Measurements from ENCODE around the gene SLC25A13.

The SLC25A13 gene

DNA sequence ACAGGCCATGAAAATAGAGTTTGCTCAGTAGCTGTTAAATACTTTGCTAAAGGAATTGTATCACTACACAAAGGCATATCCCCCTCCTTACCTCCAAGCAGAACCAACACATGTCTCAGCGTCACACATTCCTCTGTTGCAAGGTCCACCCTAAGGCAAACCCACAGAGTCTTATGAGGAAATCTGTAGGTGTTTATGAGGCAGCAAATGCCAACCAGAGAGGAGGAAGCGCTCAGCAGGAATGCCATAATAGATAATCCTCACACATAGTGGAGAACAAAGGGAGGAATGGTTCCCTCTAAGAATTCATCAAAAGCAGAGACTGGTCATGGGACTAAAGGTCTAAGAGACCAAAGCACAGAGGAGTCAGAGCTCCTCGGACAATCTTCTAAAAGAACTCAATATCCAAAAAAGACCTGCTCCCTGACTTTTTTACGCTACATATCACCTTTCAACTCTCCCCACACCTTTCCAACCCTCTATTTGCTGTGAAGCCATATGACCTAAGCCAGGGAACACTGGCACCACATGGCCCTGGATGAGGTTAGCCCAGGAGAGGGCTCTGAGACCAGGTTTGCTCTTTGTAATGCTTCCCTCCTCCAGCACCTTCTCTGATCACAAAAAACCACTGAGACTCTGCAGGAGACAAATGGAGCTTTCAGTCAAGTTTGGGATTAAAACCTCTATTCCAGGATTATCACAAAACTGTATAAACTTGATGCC is 7.3 kb downstream of the SLC25A13 start:
- TF ChIP-seq POLR2AphosphoS5 (IDR thresholded peaks at IDR 0.05; ENCODE audit: low read depth, low read length) (no peak), POLR2A (IDR thresholded peaks at IDR 0.05; ENCODE audit: low read depth, low read length) (no peak), SPI1 (IDR thresholded peaks at IDR 0.05; ENCODE audit: low read depth, low read length) (no peak), PAX5 (IDR thresholded peaks at IDR 0.05; ENCODE audit: insufficient read depth, low read length, severe bottlenecking) (no peak), POU2F2 (IDR thresholded peaks at IDR 0.05; ENCODE audit: low read depth, low read length) (no peak), TAF1 (IDR thresholded peaks at IDR 0.05; ENCODE audit: low read depth, low read length) (no peak)
- no peak for FAIRE-seq
- no peak for DNase-seq (ENCODE audit: insufficient read length, low spot score)

GRCh38 chr7:96313940-96314339 is 8.0 kb downstream of the SLC25A13 start:
- FAIRE-seq, result no peak
- no peak for DNase-seq (ENCODE audit: insufficient read length, low spot score)
- TF ChIP-seq POLR2AphosphoS5 (IDR thresholded peaks at IDR 0.05; ENCODE audit: low read depth, low read length) (no peak), POU2F2 (IDR thresholded peaks at IDR 0.05; ENCODE audit: low read depth, low read length) (no peak), SPI1 (IDR thresholded peaks at IDR 0.05; ENCODE audit: low read depth, low read length) (no peak), POLR2A (IDR thresholded peaks at IDR 0.05; ENCODE audit: low read depth, low read length) (no peak), TAF1 (IDR thresholded peaks at IDR 0.05; ENCODE audit: low read depth, low read length) (no peak), PAX5 (IDR thresholded peaks at IDR 0.05; ENCODE audit: insufficient read depth, low read length, severe bottlenecking) (no peak)

- DNase-seq (ENCODE audit: insufficient read length, low spot score) (no peak), FAIRE-seq (no peak)
- TF ChIP-seq POU2F2 (IDR thresholded peaks at IDR 0.05; ENCODE audit: low read depth, low read length) (no peak), POLR2A (IDR thresholded peaks at IDR 0.05; ENCODE audit: low read depth, low read length) (no peak), PAX5 (IDR thresholded peaks at IDR 0.05; ENCODE audit: insufficient read depth, low read length, severe bottlenecking) (no peak), TAF1 (IDR thresholded peaks at IDR 0.05; ENCODE audit: low read depth, low read length) (no peak), POLR2AphosphoS5 (IDR thresholded peaks at IDR 0.05; ENCODE audit: low read depth, low read length) (no peak), SPI1 (IDR thresholded peaks at IDR 0.05; ENCODE audit: low read depth, low read length) (no peak)
Observed at GRCh38 chr7:96312502-96312901, 9.4 kb downstream of the SLC25A13 start.

DNA sequence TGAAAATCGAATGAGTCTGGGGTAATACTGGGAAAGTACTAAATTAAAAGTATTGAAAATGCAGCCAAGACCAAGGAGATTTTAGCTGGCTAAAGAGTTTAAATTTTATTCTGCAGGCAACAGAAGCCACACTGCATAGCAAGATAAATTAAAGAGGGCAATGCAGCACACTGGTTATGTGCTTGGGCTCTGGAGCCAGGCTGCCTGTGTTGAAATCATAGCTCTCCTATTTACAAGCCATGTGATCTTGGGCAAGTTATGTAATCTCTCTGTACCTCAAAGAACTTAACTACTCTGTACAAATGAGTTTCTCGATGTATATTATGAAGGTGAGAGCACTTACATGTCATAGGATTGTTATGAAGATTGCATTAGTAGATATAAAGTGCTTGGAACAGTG is 9.9 kb downstream of the SLC25A13 start:
- DNase-seq (ENCODE audit: insufficient read length, low spot score), result no peak
- TF ChIP-seq PAX5 (IDR thresholded peaks at IDR 0.05; ENCODE audit: insufficient read depth, low read length, severe bottlenecking) (no peak), POLR2AphosphoS5 (IDR thresholded peaks at IDR 0.05; ENCODE audit: low read depth, low read length) (no peak), SPI1 (IDR thresholded peaks at IDR 0.05; ENCODE audit: low read depth, low read length) (no peak), POLR2A (IDR thresholded peaks at IDR 0.05; ENCODE audit: low read depth, low read length) (no peak)
- FAIRE-seq, result no peak

GRCh38 chr7:96310110-96310509 is 11.8 kb downstream of the SLC25A13 start:
- DNase-seq (ENCODE audit: insufficient read length, low spot score) (no peak), FAIRE-seq (no peak)
- TF ChIP-seq POLR2AphosphoS5 (IDR thresholded peaks at IDR 0.05; ENCODE audit: low read depth, low read length) (no peak), TAF1 (IDR thresholded peaks at IDR 0.05; ENCODE audit: low read depth, low read length) (no peak), POLR2A (IDR thresholded peaks at IDR 0.05; ENCODE audit: low read depth, low read length) (no peak), POU2F2 (IDR thresholded peaks at IDR 0.05; ENCODE audit: low read depth, low read length) (no peak), SPI1 (IDR thresholded peaks at IDR 0.05; ENCODE audit: low read depth, low read length) (no peak), PAX5 (IDR thresholded peaks at IDR 0.05; ENCODE audit: insufficient read depth, low read length, severe bottlenecking) (no peak)

DNA sequence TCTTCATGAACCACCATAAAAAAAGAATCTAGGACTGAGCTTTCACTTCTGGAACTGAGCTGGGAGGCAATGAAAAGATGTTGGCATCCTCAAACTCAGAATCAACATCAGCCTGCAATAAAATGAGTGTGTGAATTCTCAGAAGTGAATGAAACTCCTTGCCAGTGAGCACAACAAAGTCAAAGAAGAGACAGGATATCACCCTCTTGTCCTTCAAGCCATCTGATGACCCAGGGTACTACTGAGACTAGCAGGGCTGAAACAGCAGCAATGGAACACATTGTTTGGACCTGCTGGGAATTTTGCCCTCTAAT is 13.0 kb downstream of the SLC25A13 start:
- no peak for TF ChIP-seq POLR2A (IDR thresholded peaks at IDR 0.05; ENCODE audit: low read depth, low read length)
- TF ChIP-seq POLR2AphosphoS5 (IDR thresholded peaks at IDR 0.05; ENCODE audit: low read depth, low read length), result no peak
- TF ChIP-seq PAX5 (IDR thresholded peaks at IDR 0.05; ENCODE audit: insufficient read depth, low read length, severe bottlenecking), result no peak
- no peak for TF ChIP-seq SPI1 (IDR thresholded peaks at IDR 0.05; ENCODE audit: low read depth, low read length)
- no peak for TF ChIP-seq POU2F2 (IDR thresholded peaks at IDR 0.05; ENCODE audit: low read depth, low read length)
- no peak for TF ChIP-seq TAF1 (IDR thresholded peaks at IDR 0.05; ENCODE audit: low read depth, low read length)
- FAIRE-seq (no peak), DNase-seq (ENCODE audit: insufficient read length, low spot score) (no peak)

DNA sequence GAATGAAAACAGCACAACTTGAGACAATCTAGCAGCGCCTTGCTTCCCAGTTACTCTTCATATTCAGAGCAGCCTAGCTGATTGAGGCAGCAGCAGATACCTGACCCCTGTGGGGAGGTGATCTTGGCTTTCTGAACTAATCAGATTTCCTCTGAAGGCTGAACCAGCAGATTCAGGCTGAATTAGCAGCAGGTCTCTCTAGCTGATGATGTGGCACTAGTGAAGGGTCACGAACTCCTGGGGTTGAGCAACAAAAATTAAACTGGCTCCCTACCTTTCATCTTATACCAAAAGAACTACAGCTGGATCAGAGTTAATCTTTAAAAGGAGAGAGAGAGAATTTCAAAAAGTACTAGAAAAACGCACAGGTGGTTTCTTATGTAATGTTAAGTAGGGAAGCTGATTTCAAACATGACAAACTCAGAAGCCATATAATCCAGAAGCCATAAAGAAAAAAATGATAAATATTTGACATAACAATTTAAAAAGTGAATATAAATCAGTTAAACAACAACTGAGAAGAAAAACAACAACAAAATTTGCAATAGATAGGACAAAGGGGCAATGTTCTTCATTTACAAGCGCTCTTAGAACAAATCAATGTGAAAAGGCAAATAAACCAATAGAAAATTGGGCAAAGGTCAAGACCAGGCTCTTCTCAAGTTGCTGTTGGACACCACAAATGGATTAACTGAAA is 13.5 kb downstream of the SLC25A13 start:
- FAIRE-seq (no peak), DNase-seq (ENCODE audit: insufficient read length, low spot score) (no peak)
- no peak for TF ChIP-seq PAX5 (IDR thresholded peaks at IDR 0.05; ENCODE audit: insufficient read depth, low read length, severe bottlenecking)
- TF ChIP-seq POLR2AphosphoS5 (IDR thresholded peaks at IDR 0.05; ENCODE audit: low read depth, low read length), result no peak
- no peak for TF ChIP-seq POU2F2 (IDR thresholded peaks at IDR 0.05; ENCODE audit: low read depth, low read length)
- no peak for TF ChIP-seq TAF1 (IDR thresholded peaks at IDR 0.05; ENCODE audit: low read depth, low read length)
- TF ChIP-seq POLR2A (IDR thresholded peaks at IDR 0.05; ENCODE audit: low read depth, low read length), result no peak
- TF ChIP-seq SPI1 (IDR thresholded peaks at IDR 0.05; ENCODE audit: low read depth, low read length), result no peak

DNA sequence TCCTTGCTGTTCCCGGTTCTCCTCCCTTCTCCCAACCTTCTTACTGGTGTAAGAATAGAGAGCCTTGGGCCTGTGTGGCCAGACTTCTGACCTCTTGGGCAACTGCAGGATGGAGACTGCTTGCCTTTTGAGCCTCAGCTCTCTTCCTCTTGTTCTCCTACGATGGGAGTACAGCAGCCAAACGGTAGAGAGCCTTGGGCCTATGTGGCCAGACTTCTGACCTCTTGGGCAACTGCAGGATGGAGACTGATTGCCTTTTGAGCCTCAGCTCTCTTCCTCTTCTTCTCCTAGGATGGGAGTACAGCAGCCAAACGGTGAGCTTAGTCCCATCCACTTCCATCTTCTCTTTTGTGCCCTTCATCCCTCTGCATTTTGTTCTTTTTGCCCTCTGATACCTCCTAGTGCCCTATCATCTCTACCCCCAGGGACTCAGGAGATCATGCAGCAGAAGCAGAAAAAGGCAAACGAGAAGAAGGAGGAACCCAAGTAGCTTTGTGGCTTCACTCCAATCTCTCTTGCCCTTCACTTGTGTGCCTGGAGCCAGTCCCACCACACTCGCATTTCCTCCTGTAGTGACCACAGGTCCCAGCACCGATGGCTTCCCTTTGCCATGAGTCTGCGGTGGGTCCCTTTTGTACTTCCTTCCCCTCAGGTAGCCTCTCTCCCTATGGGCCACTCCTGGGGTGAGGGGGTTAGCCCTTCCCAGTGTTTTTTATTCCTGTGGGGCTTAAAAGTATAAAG is 15.3 kb downstream of the SLC25A13 start:
- TF ChIP-seq POU2F2 (IDR thresholded peaks at IDR 0.05; ENCODE audit: low read depth, low read length), result no peak
- no peak for TF ChIP-seq POLR2AphosphoS5 (IDR thresholded peaks at IDR 0.05; ENCODE audit: low read depth, low read length)
- TF ChIP-seq POLR2A (IDR thresholded peaks at IDR 0.05; ENCODE audit: low read depth, low read length), result no peak
- TF ChIP-seq TAF1 (IDR thresholded peaks at IDR 0.05; ENCODE audit: low read depth, low read length), result no peak
- TF ChIP-seq SPI1 (IDR thresholded peaks at IDR 0.05; ENCODE audit: low read depth, low read length), result no peak
- no peak for TF ChIP-seq PAX5 (IDR thresholded peaks at IDR 0.05; ENCODE audit: insufficient read depth, low read length, severe bottlenecking)
- DNase-seq (ENCODE audit: insufficient read length, low spot score), result no peak
- no peak for FAIRE-seq

- no peak for FAIRE-seq
- TF ChIP-seq POU2F2 (IDR thresholded peaks at IDR 0.05; ENCODE audit: low read depth, low read length), result no peak
- TF ChIP-seq TAF1 (IDR thresholded peaks at IDR 0.05; ENCODE audit: low read depth, low read length), result no peak
- DNase-seq (ENCODE audit: insufficient read length, low spot score), result no peak
Observed at GRCh38 chr7:96305915-96306314, 16.0 kb downstream of the SLC25A13 start.

Data from GM12891 (cell line).